HG03159 (cell line): ENCODE results near the gene CYBA.

Experiments
- ATAC-seq: cut with Tn5 transposase; IDR thresholded peaks from one replicate; pipeline ENCODE4 v1.9.1; 2021; ENCODE audit warnings: mild to moderate bottlenecking, moderate library complexity; ENCODE audit not compliant: unreplicated experiment

Gene CYBA

DNA sequence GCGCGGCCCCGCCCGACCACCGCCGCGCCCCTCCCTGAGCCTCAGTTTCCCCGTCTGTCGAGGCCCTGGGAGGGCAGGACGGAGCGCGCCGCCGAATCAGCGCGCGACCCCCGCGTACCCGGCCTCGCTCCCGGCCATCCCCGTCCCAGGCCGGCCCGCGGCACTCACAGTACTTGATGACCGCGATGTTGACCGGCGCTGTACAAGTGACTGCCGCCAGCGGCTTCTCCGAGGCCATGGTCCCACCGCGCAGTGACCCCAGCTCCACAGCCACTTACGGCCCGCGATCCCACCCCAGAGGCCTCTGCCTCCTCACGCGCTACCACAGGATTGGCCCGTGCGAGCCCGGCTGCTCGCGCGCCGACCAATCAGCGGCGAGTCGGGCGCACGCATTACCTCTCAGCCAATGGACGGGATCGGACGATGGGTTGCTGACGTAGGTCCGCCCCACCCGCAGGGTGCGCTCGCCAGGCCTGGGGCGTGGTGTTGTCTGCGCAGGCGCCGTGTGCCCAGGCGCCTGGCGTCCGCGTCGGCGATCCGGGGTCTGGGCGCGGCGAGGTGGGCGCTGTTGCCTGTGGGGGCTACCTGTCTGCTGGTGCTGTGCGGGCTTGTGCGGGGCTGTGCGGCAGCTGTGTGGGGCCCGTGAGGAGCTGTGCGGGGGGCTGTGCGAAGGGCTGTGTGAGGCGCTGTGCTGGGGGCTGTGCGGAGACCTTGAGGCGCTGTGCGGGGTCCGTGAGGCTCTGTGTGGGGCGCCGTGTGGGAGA lies 12.2 kb upstream of the CYBA start, which contains the start of gene MVD:
Gene MVD (minus strand): TSS at position 249 of the 764 bp plus-strand sequence. CDS start 11 bp downstream, at position 238.
- ATAC-seq = peak; percentile 94

DNA sequence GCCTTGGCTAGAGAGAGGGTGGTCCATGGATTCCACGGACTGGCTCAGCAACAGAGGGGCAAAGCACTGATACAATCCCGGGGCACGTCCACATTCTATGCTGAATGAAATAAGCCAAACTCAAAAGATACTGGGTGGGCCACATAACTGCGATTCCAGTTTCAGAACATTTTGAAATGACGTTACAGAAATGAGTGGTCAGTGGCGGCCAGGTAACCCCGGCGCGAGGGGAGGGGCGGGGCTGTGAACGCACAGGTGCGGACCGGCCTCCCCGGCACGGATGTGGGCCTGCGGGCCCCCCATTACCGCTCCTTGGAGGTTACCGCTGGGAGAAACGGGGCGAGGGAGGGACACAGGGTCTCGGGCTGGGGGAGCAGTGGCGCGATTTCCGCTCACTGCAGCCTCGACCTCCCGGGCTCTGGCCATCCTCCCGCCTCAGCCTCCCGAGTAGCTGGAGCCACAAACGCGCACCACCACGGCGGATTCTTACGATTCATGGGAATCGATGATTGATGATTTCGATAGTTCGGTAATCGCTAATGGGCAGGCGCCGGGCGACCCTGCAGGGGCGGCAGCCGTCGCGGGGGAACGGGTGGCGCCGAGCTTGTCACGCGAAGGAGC lies 11.5 kb upstream of the CYBA start:
- ATAC-seq = peak; percentile 6

DNA sequence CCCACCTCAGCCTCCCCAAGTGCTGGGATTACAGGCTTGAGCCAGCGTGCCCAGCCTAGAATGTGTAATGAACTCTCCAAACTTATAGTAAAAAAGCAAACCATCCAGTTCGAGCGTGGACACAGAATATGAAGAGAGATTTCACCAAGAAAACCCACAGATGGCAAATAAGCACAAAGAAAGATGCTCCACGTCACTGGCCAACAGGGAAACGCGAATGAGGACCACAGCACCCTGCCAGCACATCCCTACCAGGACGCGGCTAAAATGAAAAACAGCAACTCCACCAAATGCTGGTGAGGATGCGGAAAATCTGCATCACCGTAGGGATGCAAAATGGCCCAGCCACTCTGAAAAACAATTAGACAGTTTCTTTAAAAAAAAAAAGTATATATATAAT lies 10.6 kb upstream of the CYBA start:
- ATAC-seq = no peak

DNA sequence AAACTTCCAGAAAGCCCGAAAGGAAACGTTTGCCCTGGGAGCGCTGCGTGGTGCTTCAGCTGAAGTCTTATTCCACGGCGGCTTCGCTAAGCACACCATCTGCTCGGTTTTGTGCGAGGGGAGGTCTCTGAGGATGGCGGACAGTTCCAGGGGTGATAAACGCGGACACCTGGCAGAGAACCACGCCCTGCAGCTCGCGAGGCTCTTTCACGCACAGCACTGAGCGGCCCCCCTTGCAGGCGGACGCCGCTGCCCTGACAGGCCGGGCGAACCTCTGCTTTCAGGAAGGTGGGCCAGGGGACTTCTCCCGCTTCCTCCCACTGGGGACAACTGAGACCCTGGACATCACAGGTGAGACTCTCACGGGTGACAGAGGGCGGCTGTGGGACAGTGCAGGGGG lies 8.3 kb upstream of the CYBA start:
- ATAC-seq = no peak

DNA sequence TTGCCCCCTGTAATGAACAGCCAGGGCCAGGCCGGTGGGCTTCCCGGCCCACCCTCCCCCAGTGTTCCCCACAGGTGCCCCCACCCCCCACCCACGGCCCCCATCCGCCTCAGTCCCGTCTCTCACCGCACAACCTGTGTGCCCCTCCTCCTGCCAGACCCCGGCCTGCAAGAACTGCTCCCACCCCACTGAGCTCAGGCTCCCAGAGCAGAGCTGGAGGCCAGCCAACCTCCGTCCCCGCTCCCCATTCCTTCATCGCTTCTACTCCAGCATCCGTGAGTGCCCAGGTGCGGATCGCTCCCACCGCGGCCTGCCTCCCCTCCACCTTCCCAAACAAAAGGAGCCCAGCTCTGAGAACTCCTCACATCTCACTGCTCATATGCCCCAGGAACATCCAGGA lies 7.9 kb upstream of the CYBA start:
- no peak for ATAC-seq

DNA sequence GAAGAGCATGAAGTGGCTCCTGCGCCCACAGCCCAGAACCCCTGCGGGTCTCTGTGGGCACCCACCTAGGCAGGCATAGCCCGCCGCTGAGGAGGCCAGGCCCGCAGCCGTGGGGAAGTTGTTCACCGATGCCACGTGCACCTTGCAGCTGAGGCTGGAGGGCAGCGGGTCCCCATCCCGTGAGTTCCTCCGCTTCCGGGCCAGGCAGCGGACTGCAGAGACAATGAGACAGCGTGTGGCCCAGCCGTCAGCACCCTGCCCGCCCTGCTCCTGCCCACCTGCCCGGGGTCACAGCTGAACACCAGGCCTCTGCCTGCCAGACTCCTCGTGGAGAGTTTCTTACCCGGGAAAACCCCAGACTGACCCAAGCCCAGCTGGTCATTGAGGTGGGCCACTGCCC lies 6.5 kb upstream of the CYBA start:
- ATAC-seq = no peak

DNA sequence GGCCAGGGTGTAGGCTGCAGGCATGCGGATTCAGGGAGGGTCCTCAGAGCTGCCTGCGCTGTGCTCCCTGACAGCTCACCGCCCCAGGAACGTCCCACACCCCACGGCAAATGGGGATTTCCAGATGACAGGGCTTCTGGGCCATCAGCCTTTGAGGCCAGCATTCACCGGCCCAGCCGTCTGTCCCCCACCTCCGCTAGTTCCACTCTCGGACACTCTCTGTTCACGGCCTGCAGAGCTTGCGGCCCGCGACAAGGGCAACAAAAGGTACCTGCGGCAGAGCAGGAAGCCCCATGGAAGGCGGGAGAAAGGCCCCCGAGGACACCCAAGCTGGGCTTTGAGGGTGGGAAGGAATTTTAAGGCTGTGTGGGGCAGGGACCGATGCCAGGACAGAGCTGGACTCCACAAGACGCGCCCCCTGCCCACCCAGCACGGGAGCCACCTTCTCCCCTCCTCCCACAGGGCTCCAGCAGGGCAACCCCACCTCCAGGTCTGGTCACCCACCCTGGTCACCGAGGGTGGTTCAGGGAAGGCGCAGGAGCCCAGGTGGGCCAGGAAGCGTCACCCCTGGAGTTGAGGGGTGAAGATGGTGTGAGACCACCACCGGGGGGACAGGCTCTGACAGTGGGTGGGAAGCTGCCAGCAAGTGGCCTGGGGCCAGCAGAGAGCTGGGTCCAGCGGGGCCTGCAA lies 5.6 kb upstream of the CYBA start:
- ATAC-seq = no peak

DNA sequence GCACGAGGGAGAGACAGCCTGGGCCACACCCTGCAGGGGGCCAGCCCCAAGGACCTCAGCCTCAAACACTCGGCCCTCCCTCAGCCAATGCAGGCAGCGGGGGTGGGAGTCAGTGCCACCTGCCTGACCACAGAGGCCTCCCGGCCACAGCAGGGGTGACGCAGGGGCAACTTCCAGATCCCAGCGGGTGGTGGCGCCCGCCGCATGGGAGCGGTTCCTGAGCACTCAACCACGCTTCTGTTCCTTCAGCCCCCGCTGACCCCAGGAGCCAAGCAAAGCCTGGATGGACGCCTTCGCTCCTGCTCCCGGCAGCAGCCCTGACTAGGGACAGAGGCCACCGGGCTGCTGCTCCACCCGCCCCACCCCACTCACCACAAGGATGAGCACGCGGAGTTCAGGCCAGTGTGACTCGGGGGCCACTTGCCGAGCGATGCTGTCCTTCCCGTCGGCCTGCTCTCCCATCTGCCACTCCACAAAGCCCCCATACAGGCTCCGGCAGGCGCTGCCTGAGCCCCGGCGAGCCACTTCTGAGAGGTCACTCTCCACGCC lies 5.0 kb upstream of the CYBA start:
- ATAC-seq = no peak

DNA sequence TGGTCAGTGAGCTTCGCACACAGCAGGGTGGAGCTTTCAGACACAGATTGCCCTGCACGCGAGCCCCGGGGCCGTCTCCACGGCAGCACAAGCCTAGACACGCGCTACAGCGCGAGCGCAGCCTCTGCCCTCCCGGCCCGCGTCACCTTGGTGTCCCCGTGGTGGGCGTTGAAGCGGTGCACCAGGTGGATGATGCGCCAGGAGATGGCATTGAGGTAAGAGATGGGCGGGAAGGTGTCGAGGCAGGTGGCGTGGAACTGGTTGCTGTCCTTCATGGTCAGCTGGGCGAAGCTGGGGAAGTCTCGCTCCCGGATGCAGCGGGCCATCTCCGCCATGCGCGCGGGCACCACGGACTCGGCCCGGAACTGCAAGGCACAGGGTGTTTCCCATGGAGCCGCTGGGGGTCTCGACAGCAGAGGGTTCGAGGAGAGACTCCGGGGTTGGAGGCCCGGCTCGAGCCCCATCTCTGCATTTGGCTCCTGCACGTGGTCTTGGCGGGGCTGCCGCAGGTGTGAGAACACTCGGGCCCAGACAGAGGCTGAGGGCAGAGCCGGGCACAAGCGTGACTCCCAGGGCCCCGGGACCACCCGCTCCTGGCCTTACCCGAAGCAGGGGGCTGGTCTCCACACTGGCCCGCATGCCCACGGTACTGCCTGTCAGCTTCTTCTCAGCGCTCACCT lies 4.3 kb upstream of the CYBA start:
- no peak for ATAC-seq

DNA sequence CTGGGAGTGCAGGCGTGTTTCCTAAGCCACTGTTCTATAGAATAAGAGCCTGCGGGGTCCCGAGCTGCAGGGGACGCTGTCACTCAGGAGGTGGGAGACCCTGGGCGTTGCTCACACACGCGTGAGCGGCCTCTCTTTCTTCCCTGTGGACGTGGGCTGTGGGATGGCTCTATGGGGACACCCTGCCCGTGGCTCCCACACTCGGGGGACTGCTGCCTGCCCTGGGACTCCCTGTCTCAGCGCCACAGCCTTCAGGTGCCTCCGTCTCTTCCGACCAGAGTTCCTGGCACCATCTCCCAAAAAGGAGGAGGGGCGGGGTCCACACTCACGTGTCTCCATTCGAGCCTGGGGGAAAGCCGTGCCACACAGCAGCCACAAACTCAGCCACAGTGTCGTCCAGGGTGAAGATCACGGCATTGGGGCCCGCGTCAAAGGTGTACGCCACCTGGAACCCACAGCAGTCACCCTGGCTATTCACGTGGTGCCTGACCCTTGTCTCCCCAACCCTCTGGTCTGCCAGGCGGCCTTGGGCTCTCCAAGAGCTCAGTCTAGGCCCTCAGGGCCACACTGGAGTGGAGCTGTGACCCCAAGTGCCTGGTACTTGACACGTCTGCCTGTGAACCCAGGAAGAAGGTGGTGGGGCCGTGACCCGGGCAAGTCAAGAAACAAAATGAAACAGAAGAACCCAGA lies 3.7 kb upstream of the CYBA start:
- ATAC-seq = no peak

DNA sequence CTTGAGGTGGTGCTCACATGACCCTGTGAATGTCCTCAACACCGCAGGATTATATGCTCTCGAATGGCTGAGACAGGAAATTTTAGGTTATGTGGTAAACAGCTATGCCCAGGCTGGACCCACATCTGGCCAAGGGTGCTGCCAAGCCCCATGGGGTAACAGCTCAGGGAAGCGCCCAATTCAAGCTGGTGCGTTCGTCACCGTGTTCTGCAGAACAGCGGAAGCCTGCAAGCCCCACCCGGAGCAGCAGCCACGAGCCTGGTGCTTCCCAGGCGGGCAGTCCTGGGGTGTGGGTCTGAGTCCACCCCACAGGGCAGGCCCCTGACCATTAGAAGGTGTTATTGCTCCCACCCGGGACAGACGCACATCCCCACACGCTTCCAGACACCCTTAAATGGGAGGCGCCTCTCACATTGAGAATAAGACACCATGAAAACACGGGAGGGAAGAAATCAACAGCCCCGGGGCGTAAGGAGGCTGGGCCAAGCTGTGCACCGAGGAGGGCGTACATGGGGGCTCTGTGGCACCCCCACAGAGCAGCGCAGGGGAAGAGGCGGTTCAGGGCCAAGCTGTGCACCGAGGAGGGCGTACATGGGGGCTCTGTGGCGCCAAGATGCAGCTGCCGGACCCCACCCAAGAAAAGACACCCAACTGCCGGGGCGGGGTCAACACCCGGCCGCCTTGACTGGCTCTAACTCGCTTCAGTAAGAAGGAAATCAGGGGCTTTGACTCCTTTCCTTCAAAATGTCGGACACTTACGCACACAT lies 2.9 kb upstream of the CYBA start:
- ATAC-seq = no peak

DNA sequence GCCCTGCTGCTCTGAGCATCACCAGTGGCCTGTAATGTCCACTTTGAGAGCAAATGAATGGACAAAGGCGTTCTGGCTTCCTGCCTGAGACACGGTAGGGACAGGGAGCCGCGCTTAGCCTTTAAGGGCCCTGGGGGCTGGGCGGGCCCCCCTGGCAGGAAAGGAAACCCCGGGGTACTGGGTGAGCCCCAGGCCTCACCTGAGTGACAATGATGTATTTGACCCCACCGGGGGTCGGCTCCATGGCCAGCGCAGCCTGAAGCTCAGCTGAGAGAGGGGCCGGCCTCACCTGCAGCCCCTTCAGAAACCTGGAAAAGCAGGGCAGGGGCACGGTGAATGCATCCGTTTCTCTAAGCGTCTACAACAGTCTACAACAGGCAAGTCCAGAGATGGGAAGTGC lies 2.2 kb upstream of the CYBA start:
- no peak for ATAC-seq

DNA sequence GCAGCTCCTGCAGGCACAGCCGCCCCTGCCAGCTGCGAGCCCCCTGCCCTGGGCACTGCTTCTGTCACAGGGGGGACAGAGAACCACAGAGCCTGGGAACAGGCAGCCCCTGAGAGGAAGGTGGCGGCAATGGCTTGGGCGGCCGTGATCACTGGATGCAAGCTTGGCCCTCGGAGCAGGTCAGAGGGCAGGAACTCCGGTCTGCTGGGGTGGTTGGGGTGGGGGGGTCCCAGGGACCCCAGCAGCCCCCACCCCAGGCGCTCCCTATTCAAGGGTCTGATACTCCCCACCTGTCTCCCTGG lies 1.9 kb upstream of the CYBA start:
- ATAC-seq = no peak

DNA sequence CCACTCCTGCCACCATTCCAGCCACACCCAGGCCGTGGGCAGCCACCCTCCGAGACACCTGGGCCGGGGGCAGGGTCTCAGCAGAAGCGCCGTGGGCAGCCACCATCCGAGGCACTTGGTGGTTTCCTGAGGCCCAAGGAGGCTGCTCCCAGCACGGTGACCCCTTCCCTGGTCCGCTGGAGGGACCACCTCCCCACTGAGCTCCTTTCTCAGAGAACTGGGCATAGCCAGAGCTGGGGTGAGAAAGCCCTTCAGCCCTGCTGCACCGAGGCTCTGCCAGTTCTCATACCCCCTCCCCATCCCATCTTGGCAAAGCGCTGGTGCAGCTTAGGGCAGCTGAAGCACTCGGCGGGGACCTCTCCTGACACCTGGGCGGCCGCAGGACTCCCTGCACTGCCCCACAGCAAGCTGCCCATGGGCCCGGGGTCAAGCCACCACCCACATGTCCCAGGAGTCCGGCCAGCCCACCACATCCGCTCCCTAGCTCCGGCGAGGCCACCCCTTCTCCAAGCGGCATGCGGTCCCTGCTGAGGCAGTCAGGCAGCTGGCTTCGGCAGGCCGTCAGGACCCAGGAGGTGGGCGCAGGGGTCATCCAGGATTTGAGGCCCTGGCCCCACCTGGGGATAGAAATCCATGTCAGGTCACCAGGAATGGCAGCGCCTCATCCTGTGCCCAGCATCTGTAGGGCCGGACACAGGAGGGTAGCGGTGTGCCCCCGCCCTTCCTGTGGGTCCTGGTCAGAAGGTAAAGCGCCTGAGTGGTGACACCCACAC lies 1.3 kb upstream of the CYBA start:
- ATAC-seq = no peak

DNA sequence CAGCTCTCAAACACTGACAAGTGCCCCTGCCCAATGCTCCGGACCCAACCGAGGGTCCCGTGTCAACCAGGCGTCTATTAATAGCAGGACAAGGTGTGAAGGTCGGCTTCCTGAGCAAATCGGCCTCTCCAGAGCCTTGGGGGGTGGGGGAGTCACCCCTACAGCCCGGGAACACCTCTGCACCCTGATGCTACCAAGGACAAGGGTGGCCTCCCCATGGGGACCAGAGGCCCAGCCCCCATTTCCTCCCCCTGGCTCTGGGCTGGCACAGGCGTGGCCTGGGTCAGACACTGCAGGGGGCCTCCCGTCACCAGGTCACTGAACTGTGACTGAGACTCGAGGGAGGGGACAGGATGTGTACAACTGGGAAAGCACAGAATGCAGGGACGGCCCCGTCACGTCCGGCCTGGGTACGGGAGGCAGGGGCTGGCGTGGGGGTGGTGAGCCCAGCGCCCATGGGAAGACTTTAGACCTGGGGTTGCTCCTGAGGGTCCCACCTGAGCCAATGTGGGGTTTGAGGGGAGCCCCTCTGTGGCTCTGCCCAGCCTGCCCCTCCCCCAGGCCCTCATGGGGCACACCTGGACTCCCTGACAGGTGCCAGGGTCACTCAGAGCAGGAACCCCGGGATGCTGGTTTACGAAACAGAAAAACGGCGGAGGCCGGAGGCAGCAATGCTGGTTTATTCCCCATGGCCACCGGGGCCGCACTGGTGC lies 579 bp upstream of the CYBA start:
- ATAC-seq = peak; percentile 73

DNA sequence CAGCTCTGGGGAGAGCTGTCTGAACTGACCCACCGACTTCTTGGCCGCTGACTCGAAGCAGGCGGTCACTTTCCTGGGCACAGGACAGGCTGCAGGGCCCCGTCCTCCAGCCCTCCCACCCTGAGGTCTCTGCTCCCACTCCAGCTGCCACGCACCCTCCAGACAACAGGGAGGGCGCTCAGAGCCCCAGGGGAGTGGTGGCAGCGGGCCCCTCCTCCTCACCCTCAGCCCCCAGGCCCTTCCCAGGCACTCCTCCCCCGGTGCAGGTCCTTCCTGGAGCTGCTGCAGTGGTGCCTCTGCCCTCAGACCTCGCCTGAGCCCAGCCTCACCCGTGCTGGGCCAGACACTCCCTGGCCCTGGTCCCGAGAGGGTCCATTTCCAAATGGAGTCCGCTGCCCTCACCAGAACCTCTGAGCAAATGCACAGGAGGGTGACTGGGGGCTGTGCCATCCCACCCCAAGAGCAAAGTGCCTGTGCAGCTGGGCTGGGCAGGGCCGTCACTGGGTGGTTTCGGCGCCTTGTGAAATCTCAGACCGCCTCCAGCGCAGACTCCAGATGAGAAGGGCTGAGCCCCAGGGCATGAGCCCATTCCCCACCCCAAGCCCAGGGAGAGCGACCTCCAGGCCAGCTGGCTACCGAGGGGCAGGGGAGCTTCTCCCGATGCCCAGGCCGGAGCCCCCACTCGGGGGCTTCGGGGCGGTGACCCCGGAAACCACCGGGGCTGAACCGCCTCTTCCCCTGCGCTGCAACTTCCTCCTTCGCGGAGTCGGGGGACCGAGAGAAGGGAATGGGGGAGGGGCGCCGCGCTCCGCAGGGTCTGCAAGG lies 717 bp downstream of the CYBA start:
- peak; percentile 10 for ATAC-seq

DNA sequence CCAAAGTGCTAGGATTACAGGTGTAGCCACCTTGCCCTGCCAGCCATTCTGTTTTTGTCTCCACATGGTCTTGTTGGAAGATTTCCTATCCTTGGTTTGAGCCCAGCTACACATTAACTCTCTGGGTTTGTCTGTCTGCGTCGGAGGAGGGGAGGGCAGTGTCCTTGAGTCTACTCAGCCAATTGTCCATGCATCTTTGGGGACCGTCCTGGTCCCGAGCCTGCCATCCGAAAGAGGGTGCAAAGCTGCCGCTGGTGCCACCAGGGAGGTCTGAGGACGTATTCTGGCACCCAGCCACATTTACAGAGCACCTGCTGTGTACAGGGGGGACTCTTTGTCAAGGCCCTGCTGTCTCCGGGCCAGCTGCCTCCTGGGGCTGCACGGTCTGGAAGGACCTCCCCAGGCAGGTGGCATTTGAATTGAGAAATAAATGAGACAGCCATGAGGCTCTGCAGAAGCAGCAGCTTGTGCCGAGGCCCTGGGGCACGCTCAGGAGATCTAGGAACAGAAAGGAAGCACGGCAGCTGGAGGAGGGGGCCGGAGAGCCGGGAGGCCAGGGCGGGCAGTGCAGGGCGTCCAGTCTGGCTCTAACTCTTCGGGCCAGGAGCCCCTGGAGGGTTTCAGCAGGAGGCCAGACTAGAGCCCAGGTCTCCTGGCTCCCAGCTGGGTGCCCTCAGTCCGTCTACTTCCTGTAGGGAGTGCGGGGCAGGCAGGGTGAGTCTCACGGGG lies 1.5 kb downstream of the CYBA start:
- ATAC-seq = no peak
